ENCODE data around the gene C19orf47. TPM values are rescaled to one million over a fixed set of nuclear protein-coding genes. Genes with fewer than 3 reads are reported as not detected.

The C19orf47 gene
- total RNA-seq, 2 experiments from 2014 or later: 21.4 to 21.8 TPM

DNA sequence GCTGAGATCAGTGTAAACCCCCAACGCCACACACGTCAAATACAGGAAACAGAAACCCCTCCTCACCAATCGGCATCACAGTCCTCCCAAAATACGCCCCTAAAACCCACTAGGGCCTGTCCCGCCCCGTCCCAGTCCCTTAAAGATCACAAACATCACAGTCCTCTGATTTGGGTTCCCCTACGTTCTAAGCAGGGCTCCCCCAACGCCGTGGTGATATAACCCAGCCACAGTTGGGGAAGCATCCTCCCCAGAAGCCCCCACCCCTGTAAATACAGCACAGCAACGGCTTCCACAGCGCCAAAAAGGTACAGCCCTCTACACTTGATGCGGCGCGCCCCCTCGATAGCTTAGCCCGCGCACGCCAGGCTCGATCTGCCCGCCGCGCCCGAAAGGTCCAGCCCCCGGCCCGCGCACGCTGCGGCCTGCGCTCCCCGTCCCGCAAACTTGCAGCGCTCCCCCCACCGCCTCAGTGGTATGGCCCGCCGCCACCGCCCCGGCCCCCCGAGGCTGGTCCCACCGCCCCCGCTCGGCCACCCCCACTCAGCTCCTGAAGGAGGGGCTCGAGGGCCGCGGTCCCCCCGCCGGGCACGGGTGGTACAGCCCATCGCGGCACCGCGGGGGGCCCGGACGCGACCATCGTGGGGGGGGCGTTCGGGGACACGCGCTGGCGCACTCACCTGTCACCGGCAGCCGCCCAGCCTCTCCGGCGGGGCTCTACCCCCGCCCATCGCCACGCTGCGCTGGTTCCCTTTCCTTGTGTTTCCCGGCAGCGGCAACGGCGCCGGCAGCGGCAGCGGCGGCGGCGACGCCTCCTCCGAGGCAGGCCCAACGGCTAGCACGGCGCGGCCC lies 63.5 kb downstream of the C19orf47 start, which contains the start of gene AKT2:
AKT2 (minus strand) TSS at position 845 of the 852 bp plus-strand sequence. CDS start 20,078 bp downstream, outside the sequence.
- H3K4me1 Mint-ChIP-seq: peaks cover 32% of the 10 kb centered on the region

DNA sequence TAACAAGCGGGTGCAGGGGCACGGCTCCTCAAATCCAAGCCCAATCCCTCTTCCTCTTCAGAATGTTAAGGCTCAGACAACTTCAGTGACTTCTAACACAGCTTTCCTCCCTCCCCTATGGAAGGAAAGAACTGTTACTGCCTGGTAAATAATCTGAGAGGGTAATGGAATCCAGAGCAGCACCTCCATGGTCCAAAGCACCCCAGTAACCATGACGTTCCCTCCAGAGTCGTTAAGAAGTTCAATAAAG lies 64.0 kb downstream of the C19orf47 start:
- DNase-seq: no peak
- Mint-ChIP-seq H3K4me1 (peaks cover 33% of the 10 kb centered on the region), H3K36me3 (no peaks in the 10 kb centered on the region), H3K4me3 (peak overlapping the region; percentile 96), H3K27ac (peak overlapping the region; percentile 97), H3K9me3 (no peaks in the 10 kb centered on the region), H3K27me3 (no peaks in the 10 kb centered on the region)
- POLR2A ChIA-PET: interaction anchor here (1.2 to 2.1 kb wide), 2 partner anchors 9 to 82 kb away, joined by 3 to 12 read pairs; no protein-coding TSS in a partner anchor
- ATAC-seq (ENCODE audit: low read depth): no peak

More for the DNA sequence above, 63.5 kb downstream of the C19orf47 start, which contains the start of gene AKT2:
- DNase-seq (peak; percentile 88), ATAC-seq (ENCODE audit: low read depth) (peak; percentile 45)
- no peaks in the 10 kb centered on the region for H3K9me3 Mint-ChIP-seq
- POLR2A ChIA-PET: interaction anchor here (0.8 to 2.1 kb wide), 6 partner anchors 10 to 849 kb away, joined by 3 to 12 read pairs (median 4); partner anchors contain the start of genes C19orf47, PLD3, RPS16 and SERTAD1
- peak within 1 kb of the TSS; percentile 96 for H3K4me3 Mint-ChIP-seq
- peak within 1 kb of the TSS; percentile 99 for H3K27ac Mint-ChIP-seq
- no peaks in the 10 kb centered on the region for H3K27me3 Mint-ChIP-seq
- H3K36me3 Mint-ChIP-seq: no peaks in the 10 kb centered on the region

DNA sequence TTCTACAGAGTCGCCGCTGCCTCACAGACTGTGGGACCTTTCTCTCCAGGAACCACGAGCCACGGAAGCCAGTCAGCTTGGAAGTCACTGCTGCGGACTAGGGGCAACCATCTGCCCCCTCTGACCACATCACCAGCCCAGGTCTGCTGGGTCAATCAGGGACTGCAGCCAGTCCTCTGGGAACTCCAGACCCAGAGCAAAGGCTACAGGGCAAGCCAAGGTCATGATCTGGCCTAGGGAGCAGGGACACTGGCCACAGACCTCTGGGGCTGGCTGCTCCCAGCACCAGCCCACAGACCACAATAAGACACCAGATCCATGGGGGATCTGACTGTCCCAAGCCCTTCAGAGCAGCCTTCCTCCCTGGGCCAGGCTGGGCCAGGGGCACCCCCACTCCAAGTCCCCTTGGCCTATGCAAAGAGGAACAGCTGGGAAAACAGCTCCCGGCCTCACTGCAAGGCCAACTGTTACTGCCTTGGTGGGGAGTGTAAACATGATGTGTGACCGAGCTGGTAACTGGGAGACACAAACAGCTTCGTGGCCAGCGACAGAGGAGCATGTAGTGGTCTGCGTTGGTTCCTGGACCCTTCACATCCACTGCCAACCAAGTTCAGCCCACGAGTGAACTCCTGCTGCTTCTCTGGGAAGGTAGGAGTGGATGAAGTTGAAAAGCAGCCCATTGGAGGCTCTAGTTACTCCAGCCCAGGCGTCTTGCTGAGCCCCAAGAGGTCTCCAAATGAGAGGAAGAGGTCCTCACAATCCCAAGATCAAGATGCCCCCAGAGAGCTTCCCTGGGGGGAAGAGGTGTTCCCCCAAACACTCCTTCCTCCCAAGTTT lies 64.6 kb downstream of the C19orf47 start:
- Mint-ChIP-seq H3K4me3 (peak overlapping the region; percentile 96), H3K9me3 (no peaks in the 10 kb centered on the region), H3K36me3 (no peaks in the 10 kb centered on the region), H3K27me3 (no peaks in the 10 kb centered on the region), H3K27ac (peak overlapping the region; percentile 97), H3K4me1 (peaks cover 33% of the 10 kb centered on the region)
- POLR2A ChIA-PET: interaction anchor here (0.6 to 2.1 kb wide), 2 partner anchors 9 to 853 kb away, joined by 5 to 12 read pairs; no protein-coding TSS in a partner anchor
- DNase-seq (no peak), ATAC-seq (ENCODE audit: low read depth) (no peak)

DNA sequence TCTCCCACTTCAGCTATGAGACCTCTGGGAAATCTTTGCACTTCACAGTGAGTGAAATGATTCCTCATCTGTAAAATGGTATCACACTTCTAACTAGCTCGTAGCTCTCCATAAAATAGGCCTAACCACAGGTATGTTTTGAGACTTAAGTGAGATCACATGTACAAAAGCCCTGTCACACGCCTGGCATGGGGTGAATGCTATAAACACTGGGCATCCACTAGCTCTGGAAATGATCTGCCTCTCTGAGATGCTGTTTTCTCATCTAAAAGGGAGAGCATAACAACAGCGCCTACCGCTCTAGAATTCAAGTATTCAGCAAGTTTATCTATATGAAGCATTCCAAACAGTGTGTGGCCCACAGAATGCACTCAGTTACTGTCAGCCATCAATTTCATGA lies 65.3 kb downstream of the C19orf47 start:
- Mint-ChIP-seq H3K9me3 (no peaks in the 10 kb centered on the region), H3K27ac (peak overlapping the region; percentile 97), H3K4me3 (peak overlapping the region; percentile 15), H3K4me1 (peaks cover 33% of the 10 kb centered on the region), H3K27me3 (no peaks in the 10 kb centered on the region), H3K36me3 (no peaks in the 10 kb centered on the region)
- DNase-seq (no peak), ATAC-seq (ENCODE audit: low read depth) (no peak)
- POLR2A ChIA-PET: interaction anchor here (0.6 to 2.1 kb wide), 2 partner anchors 8 to 853 kb away, joined by 5 to 12 read pairs; no protein-coding TSS in a partner anchor

DNA sequence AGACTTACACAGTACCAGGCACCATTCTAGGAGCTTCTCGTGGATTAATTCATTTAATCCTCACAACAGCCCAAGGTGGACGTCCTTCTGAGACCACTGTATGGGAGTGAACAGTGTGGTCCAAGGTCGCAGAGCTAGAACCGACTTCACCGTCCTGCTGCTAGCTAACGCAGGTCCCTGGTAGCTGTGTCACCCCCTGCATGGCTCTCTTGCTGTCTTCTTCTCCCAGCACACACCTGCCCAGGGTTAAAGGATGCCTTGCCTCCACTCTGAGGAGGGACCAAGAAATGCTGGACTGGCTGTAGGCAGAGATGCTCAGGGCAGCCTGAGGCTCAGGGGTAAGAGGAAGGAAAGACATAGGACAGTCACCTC lies 66.0 kb downstream of the C19orf47 start:
- Mint-ChIP-seq H3K9me3 (no peaks in the 10 kb centered on the region), H3K4me1 (peaks cover 35% of the 10 kb centered on the region), H3K27ac (no peak overlapping the region), H3K27me3 (no peaks in the 10 kb centered on the region), H3K4me3 (no peak overlapping the region), H3K36me3 (peaks cover 1% of the 10 kb centered on the region)
- no peak for ATAC-seq (ENCODE audit: low read depth)
- no peak for DNase-seq
- POLR2A ChIA-PET: interaction anchor here (0.7 kb wide), 1 partner anchor 236 kb away, joined by 3 read pairs; no protein-coding TSS in a partner anchor

DNA sequence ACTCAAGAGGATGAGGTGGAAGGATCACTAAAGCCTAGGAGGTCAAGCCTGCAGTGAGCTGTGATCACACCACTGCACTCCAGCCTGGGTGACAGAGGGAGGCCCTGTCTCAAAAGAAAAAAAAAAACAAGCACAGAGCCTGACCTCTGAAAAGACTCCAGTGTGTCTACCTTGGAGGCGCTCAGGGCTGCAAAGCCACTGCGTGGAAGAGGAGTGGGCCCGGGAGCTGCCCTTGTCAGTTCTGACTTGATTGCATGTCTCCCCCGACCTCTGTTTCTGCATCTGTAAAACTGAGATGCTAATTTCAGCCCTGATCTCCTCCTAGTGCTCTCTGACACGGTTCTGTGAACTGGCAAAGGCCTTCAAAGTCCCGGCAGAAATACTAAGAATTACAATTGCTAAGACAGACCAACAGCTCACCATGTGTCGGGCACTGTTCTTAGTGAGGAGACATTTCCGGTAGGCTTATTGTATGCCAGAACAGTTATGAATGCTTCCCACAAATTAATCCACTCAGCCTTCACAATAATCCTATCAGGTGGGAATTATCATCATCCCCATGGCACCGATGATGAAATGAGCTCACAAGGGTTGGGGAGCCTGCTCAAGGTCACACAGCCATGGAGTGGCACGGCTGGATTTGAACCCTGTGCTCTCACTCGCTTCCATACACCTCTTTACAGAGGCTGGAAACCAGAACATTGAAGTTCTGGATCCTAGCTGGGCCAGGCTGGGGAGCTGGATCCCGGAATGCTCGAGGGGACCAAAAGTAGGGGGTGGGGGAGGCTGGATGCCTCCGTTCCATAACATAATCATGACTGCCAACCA lies 66.6 kb downstream of the C19orf47 start:
- Mint-ChIP-seq H3K4me3 (no peak overlapping the region), H3K9me3 (no peaks in the 10 kb centered on the region), H3K27me3 (no peaks in the 10 kb centered on the region), H3K27ac (peak overlapping the region; percentile 79), H3K4me1 (peaks cover 32% of the 10 kb centered on the region), H3K36me3 (peaks cover 1% of the 10 kb centered on the region)
- ATAC-seq (ENCODE audit: low read depth) (no peak), DNase-seq (no peak)
- POLR2A ChIA-PET: interaction anchor here (0.6 to 0.7 kb wide), 2 partner anchors 138 to 235 kb away, joined by 3 read pairs; no protein-coding TSS in a partner anchor

DNA sequence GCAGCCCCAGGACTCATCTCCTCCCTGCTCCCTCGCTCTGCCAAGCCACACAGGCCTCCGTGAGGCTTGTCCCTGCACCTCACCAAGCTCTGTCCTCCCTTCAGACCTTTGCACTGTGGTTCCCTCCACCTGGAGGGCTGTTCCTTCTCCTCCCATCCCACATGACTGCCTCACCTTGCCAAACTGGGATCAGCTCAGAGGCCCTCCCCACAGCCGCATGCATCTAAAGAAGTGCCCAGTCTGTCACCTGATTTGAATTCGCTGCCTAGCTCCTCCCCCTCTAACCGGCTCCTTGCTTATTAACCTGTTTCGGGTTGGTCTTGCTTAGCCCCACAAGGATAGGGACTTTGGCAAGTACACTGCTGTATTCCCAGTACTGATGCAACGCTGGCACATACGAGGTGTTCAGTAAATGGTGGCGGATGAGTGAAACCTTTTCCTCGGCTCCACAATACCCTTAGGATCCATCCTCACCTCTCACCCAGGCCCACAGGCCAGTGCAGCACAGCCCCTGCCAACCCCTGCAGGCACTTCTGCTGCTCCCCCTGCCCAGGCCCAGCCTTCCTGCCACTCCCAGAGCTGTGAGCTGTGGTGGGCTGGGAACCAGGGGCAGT lies 67.5 kb downstream of the C19orf47 start:
- no peaks in the 10 kb centered on the region for H3K9me3 Mint-ChIP-seq
- DNase-seq (no peak), ATAC-seq (ENCODE audit: low read depth) (no peak)
- H3K4me1 Mint-ChIP-seq: peaks cover 28% of the 10 kb centered on the region
- H3K4me3 Mint-ChIP-seq: peak overlapping the region; percentile 26
- peak overlapping the region; percentile 79 for H3K27ac Mint-ChIP-seq
- POLR2A ChIA-PET: interaction anchor here (1.1 kb wide), 1 partner anchor 53 kb away, joined by 3 read pairs; no protein-coding TSS in a partner anchor
- peaks cover 1% of the 10 kb centered on the region for H3K36me3 Mint-ChIP-seq
- H3K27me3 Mint-ChIP-seq: no peaks in the 10 kb centered on the region

DNA sequence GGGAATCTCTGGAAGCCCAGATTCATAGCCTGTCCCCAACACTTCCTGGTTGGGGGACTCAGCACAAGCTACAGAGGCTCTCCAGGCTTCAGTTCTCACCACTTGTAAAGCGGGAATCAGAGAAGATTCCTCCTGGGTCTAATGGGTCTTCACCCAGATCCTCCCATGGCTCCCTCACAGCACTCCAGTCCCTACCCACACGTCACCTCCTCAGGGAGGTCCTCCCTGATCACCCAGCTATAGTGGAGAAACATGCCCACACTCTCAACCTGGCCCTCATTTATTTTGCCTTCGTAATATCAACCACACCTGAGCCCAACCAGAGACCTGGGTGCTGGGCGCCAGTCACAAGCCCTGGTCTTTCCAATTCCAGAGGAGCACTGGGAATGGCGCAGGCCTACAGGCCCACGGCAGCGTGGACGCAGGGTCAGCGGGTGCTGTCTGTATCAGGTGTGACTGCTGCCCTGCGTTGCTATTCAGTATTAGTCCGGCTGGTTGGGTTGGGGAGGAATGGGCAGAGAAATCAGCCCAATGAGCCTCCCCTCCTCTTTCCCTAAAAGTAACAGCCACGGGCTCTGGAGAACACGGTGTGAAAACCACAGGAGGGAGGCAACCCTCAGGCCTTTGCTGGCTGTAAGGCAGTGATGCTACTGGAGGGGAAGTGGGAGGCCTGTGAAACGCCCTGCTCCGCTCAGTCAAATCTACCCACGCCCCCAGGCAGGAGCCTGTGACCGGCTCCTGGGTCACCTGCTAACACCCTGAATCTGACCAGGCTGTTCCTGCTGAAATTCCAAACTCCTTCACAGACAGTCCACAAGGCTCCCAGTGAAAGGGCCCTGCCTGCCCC lies 68.2 kb downstream of the C19orf47 start:
- POLR2A ChIA-PET: interaction anchor here (0.6 to 1.4 kb wide), 4 partner anchors 11 to 146 kb away, joined by 3 read pairs; partner anchors contain the start of genes C19orf47, PLD3 and SERTAD1
- H3K4me3 Mint-ChIP-seq: peak overlapping the region; percentile 26
- H3K9me3 Mint-ChIP-seq: no peaks in the 10 kb centered on the region
- DNase-seq (no peak), ATAC-seq (ENCODE audit: low read depth) (no peak)
- no peaks in the 10 kb centered on the region for H3K27me3 Mint-ChIP-seq
- peaks cover 1% of the 10 kb centered on the region for H3K36me3 Mint-ChIP-seq
- H3K4me1 Mint-ChIP-seq: peaks cover 30% of the 10 kb centered on the region
- H3K27ac Mint-ChIP-seq: peak overlapping the region; percentile 79

DNA sequence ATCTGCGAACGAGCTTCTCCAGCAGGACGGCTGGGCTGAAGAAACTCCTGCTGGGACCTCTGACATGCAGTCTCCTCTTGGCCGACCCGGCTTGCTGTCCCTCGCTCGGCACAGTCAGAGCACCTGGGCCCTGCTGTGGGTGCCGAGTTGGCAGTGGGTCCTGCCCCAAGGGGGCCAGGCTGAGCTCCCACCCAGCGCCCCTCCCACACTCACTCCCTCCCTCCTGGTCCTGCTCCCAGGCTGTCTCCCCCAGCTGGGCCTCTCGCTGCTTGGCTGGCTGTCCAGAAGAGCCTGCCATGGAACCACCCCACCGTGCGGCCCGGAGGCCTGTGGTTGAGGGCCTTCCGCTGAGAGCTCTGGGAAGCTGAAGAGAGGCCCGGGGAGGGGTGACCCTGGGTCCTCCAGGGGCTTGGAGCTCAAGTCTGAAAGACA lies 69.1 kb downstream of the C19orf47 start:
- no peaks in the 10 kb centered on the region for H3K9me3 Mint-ChIP-seq
- peaks cover 35% of the 10 kb centered on the region for H3K4me1 Mint-ChIP-seq
- DNase-seq (no peak), ATAC-seq (ENCODE audit: low read depth) (no peak)
- H3K27me3 Mint-ChIP-seq: no peaks in the 10 kb centered on the region
- H3K36me3 Mint-ChIP-seq: peaks cover 4% of the 10 kb centered on the region
- H3K27ac Mint-ChIP-seq: peak overlapping the region; percentile 42
- H3K4me3 Mint-ChIP-seq: no peak overlapping the region
- POLR2A ChIA-PET: interaction anchor here (0.6 to 1.4 kb wide), 3 partner anchors 12 to 147 kb away, joined by 3 read pairs; partner anchors contain the start of genes C19orf47, PLD3 and SERTAD1

DNA sequence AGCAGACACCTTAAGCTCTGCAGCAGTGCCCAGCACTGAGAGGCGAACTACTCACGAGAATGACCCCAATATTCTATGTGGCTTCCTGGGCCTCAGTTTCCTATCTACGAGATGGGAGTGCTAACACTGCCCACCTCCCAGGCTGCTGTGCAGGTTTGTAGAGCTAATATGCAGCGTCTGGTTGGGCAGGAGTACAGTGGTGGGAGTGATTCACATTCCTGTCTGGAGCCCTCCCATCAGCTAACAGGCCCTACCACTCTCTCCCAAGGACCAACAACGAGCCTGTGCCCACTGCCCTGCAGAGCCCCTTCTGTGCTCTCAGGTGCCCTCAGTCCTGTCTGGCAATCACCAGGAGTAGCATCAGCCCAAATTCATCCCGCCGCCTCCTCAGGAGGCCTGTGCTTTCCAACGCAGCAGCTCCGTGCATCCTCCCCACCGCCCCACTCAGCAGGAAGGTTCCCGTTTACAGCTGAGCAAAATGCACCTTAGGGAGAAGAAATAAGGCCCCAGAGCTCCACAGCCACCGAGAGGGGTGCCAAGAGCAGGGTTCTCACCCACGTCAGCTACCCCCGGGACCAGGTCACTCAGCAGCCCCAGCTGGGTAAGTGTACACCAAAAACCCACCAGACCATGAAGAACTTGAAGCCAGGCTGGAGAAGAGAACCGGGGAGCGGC lies 69.7 kb downstream of the C19orf47 start:
- POLR2A ChIA-PET: interaction anchor here (1.0 to 1.4 kb wide), 2 partner anchors 70 to 147 kb away, joined by 3 read pairs; partner anchors contain the start of genes C19orf47, PLD3 and SERTAD1
- H3K4me3 Mint-ChIP-seq: no peak overlapping the region

More for the DNA sequence above, 69.7 kb downstream of the C19orf47 start:
- Mint-ChIP-seq H3K9me3 (no peaks in the 10 kb centered on the region), H3K4me1 (peaks cover 35% of the 10 kb centered on the region), H3K36me3 (peaks cover 4% of the 10 kb centered on the region), H3K27me3 (no peaks in the 10 kb centered on the region), H3K27ac (no peak overlapping the region)
- no peak for ATAC-seq (ENCODE audit: low read depth)
- DNase-seq: no peak
